ENCODE results near the gene HSPA6.
A peak's percentile ranks its signal among the peaks of the same experiment; 100 is the strongest.
"Not testable (repeated sequence)": the region's sequence is repeated elsewhere in the genome, so short reads cannot be mapped to it uniquely, and the experiment has no call there.

HSPA6 gene

GRCh38 chr1:161530158-161530557 lies 5.8 kb downstream of the HSPA6 start:
- not testable (repeated sequence) for H3K36me3 ChIP-seq (ENCODE audit: insufficient read depth, low read length); H3K9me2 ChIP-seq (ENCODE audit: low read depth, low read length); H3K27ac ChIP-seq (ENCODE audit: low read depth, low read length, poor library complexity, severe bottlenecking); H3K4me1 ChIP-seq (ENCODE audit: insufficient read depth, low read length, severe bottlenecking); H3K9me3 ChIP-seq (ENCODE audit: low read length); H2AFZ ChIP-seq (ENCODE audit: low read length); H3K9ac ChIP-seq (ENCODE audit: low read length); H3K27me3 ChIP-seq (ENCODE audit: insufficient read depth, low read length); H3F3A ChIP-seq (ENCODE audit: insufficient read depth, low read length); H4K20me1 ChIP-seq (ENCODE audit: insufficient read depth, low read length); H3K79me2 ChIP-seq (ENCODE audit: insufficient read depth, low read length)
- peak overlapping the region; percentile 76 for H3K4me3 ChIP-seq (ENCODE audit: low read depth, low read length, poor library complexity, severe bottlenecking)
- H3K4me2 ChIP-seq (ENCODE audit: low read length) = peak overlapping the region; percentile 67

- not testable (repeated sequence) for H3F3A ChIP-seq (ENCODE audit: insufficient read depth, low read length); H3K27me3 ChIP-seq (ENCODE audit: insufficient read depth, low read length); H3K79me2 ChIP-seq (ENCODE audit: insufficient read depth, low read length); H3K27ac ChIP-seq (ENCODE audit: low read depth, low read length, poor library complexity, severe bottlenecking); H3K36me3 ChIP-seq (ENCODE audit: insufficient read depth, low read length); H3K9me2 ChIP-seq (ENCODE audit: low read depth, low read length); H4K20me1 ChIP-seq (ENCODE audit: insufficient read depth, low read length); H3K9me3 ChIP-seq (ENCODE audit: low read length); H2AFZ ChIP-seq (ENCODE audit: low read length); H3K4me1 ChIP-seq (ENCODE audit: insufficient read depth, low read length, severe bottlenecking)
- Histone ChIP-seq H3K4me2 (ENCODE audit: low read length) (peak overlapping the region; percentile 67), H3K9ac (ENCODE audit: low read length) (peak overlapping the region; percentile 62; the same call in 1 of the 2 replicates), H3K4me3 (ENCODE audit: low read depth, low read length, poor library complexity, severe bottlenecking) (peak overlapping the region; percentile 76)
Observed at GRCh38 chr1:161530671-161531641, 6.6 kb downstream of the HSPA6 start.

GRCh38 chr1:161531986-161532643 lies 7.8 kb downstream of the HSPA6 start:
- H3K36me3 ChIP-seq (ENCODE audit: insufficient read depth, low read length) = no peaks in the 10 kb centered on the region
- H3K4me2 ChIP-seq (ENCODE audit: low read length) = no peak overlapping the region
- no peak overlapping the region for H3K9ac ChIP-seq (ENCODE audit: low read length)
- H4K20me1 ChIP-seq (ENCODE audit: insufficient read depth, low read length) = no peaks in the 10 kb centered on the region
- TF ChIP-seq CTCF (IDR thresholded peaks at IDR 0.05; ENCODE audit: low read length) (no peak), EZH2 (IDR thresholded peaks at IDR 0.05; ENCODE audit: borderline replicate concordance, low read length) (no peak)
- H3K9me3 ChIP-seq (ENCODE audit: low read length) = no peaks in the 10 kb centered on the region
- no peaks in the 10 kb centered on the region for H3K79me2 ChIP-seq (ENCODE audit: insufficient read depth, low read length)
- H3K4me3 ChIP-seq (ENCODE audit: low read depth, low read length, poor library complexity, severe bottlenecking) = no peak overlapping the region
- H3K27me3 ChIP-seq (ENCODE audit: insufficient read depth, low read length) = no peaks in the 10 kb centered on the region
- no peak overlapping the region for H3K27ac ChIP-seq (ENCODE audit: low read depth, low read length, poor library complexity, severe bottlenecking)
- no peak overlapping the region for H2AFZ ChIP-seq (ENCODE audit: low read length)
- no peaks in the 10 kb centered on the region for H3F3A ChIP-seq (ENCODE audit: insufficient read depth, low read length)
- H3K4me1 ChIP-seq (ENCODE audit: insufficient read depth, low read length, severe bottlenecking) = peaks cover 6% of the 10 kb centered on the region
- no peaks in the 10 kb centered on the region for H3K9me2 ChIP-seq (ENCODE audit: low read depth, low read length)

- not testable (repeated sequence) for H3K9me3 ChIP-seq (ENCODE audit: low read length)
Observed at GRCh38 chr1:161532644-161533567, 8.6 kb downstream of the HSPA6 start.

GRCh38 chr1:161537068-161537669 lies 12.8 kb downstream of the HSPA6 start:
- not testable (repeated sequence) for H3K36me3 ChIP-seq (ENCODE audit: insufficient read depth, low read length); H2AFZ ChIP-seq (ENCODE audit: low read length); H3K4me3 ChIP-seq (ENCODE audit: low read depth, low read length, poor library complexity, severe bottlenecking); H3K9me2 ChIP-seq (ENCODE audit: low read depth, low read length); H3K4me2 ChIP-seq (ENCODE audit: low read length); H3K9ac ChIP-seq (ENCODE audit: low read length); H3K27ac ChIP-seq (ENCODE audit: low read depth, low read length, poor library complexity, severe bottlenecking); H4K20me1 ChIP-seq (ENCODE audit: insufficient read depth, low read length); H3K27me3 ChIP-seq (ENCODE audit: insufficient read depth, low read length); H3K79me2 ChIP-seq (ENCODE audit: insufficient read depth, low read length); H3K9me3 ChIP-seq (ENCODE audit: low read length); H3F3A ChIP-seq (ENCODE audit: insufficient read depth, low read length)
- H3K4me1 ChIP-seq (ENCODE audit: insufficient read depth, low read length, severe bottlenecking) = peaks cover 11% of the 10 kb centered on the region

More at GRCh38 chr1:161532644-161533567, 8.6 kb downstream of the HSPA6 start:
- not testable (repeated sequence) for H3K4me2 ChIP-seq (ENCODE audit: low read length); H3K9ac ChIP-seq (ENCODE audit: low read length); H3K4me3 ChIP-seq (ENCODE audit: low read depth, low read length, poor library complexity, severe bottlenecking); H3K27ac ChIP-seq (ENCODE audit: low read depth, low read length, poor library complexity, severe bottlenecking); H2AFZ ChIP-seq (ENCODE audit: low read length); H3K4me1 ChIP-seq (ENCODE audit: insufficient read depth, low read length, severe bottlenecking); H3K36me3 ChIP-seq (ENCODE audit: insufficient read depth, low read length); H4K20me1 ChIP-seq (ENCODE audit: insufficient read depth, low read length); H3K27me3 ChIP-seq (ENCODE audit: insufficient read depth, low read length); H3K9me2 ChIP-seq (ENCODE audit: low read depth, low read length); H3F3A ChIP-seq (ENCODE audit: insufficient read depth, low read length); H3K79me2 ChIP-seq (ENCODE audit: insufficient read depth, low read length)
